Breast epithelium (tissue), 4 donors: Measurements from ENCODE around the gene U2AF1L4. TPM values are rescaled to one million over a fixed set of nuclear protein-coding genes. Genes with fewer than 3 reads are reported as not detected.
A peak's percentile ranks its signal among the peaks of the same experiment; 100 is the strongest.

Experiments
- DNase-seq, 2 donors: peaks; one replicate each; pipeline ENCODE4 v3.0.0-alpha.2; 2019; ENCODE audit warnings: low spot score in 2 of 2
- H3K27ac ChIP-seq, 2 donors: fragments of 200-600 bp; sonication (generic) in 1 of 2; one replicate each; pipeline ENCODE4 v1.5.1; 2016 to 2019; ENCODE audit warnings: mild to moderate bottlenecking in 1 of 2
- H3K27me3 ChIP-seq, 2 donors: fragments of 200-600 bp; sonication (generic) in 1 of 2; one replicate each; pipeline versions ENCODE4 v1.5.1 to v1.6.0; 2017 to 2019; ENCODE audit warnings: control low read depth in 1 of 2, mild to moderate bottlenecking in 1 of 2
- H3K36me3 ChIP-seq: fragments of 200-600 bp; one replicate; pipeline ENCODE4 v1.5.1; 2019
- H3K4me1 ChIP-seq, 2 donors: fragments of 200-600 bp; sonication (generic); one replicate each; pipeline ENCODE4 v1.5.1; 2016 to 2019; ENCODE audit warnings: control low read depth in 1 of 2
- H3K4me3 ChIP-seq, 3 donors: fragments of 200-600 bp; sonication (generic); 1 replicate in 2 of 3; 2 replicates in 1 of 3; pipeline ENCODE4 v1.5.1; 2016 to 2019; ENCODE audit warnings: mild to moderate bottlenecking in 3 of 3, moderate library complexity in 2 of 3
- H3K9me3 ChIP-seq, 2 donors: fragments of 200-600 bp; sonication (generic) in 1 of 2; one replicate each; pipeline ENCODE4 v1.5.1; 2016 to 2019; ENCODE audit warnings: control low read depth in 1 of 2
- CTCF ChIP-seq, 3 donors: fragments of 450-650 bp; IDR thresholded peaks; one replicate each; pipeline ENCODE4 v1.5.1; 2016 to 2017; ENCODE audit warnings: antibody characterized with exemption in 3 of 3, mild to moderate bottlenecking in 3 of 3, moderate library complexity in 3 of 3
- POLR2A ChIP-seq: fragments of 450-650 bp; IDR thresholded peaks from one replicate; pipeline ENCODE4 v1.6.1; 2016; ENCODE audit warnings: antibody characterized with exemption, mild to moderate bottlenecking, moderate library complexity
- POLR2AphosphoS5 ChIP-seq, 3 donors: sonication (generic); formaldehyde crosslinking; IDR thresholded peaks; one replicate each; pipeline ENCODE4 v1.6.1; 2017; ENCODE audit warnings: antibody characterized with exemption in 3 of 3
- intact Hi-C: fragments of 100-400 bp; cut with DNase I; formaldehyde crosslinking; loops from one replicate; pipeline ENCODE4 v1.15.1; 2023; ENCODE audit warnings: low total_unique reads
- total RNA-seq, 3 donors: library from RNA; depleted of rRNA; stranded (reverse); fragments of >200 nt; gene quantifications; one replicate each; pipeline ENCODE4 v1.1.0, GENCODE V29; 2016

U2AF1L4 gene
- total RNA-seq, 3 donors from 2014 or later, result 15.7 to 37.5 (median 19.5) TPM

- TF ChIP-seq POLR2AphosphoS5 (IDR thresholded peaks at IDR 0.05) (peak in 2 of 3 donors; percentile 53 to 55), CTCF (IDR thresholded peaks at IDR 0.05) (no peak), POLR2A (peak; percentile 35)
- Histone ChIP-seq H3K9me3 (no peaks in the 10 kb centered on the region), H3K27me3 (no peaks in the 10 kb centered on the region), H3K36me3 (peaks cover 4% of the 10 kb centered on the region), H3K4me1 (peaks cover 0 to 8% of the 10 kb centered on the region in 2 donors), H3K27ac (peak within 1 kb of the TSS; percentile 98), H3K4me3 (peak within 1 kb of the TSS; percentile 76 to 92 (median 79))
- intact Hi-C loops, result no loop called here
- DNase-seq, result no peak
Measured at GRCh38 chr19:35756377-35757230, 11.4 kb upstream of the U2AF1L4 start, which contains the start of gene HSPB6. HSPB6 (minus strand) TSS chr19:35757029; CDS start chr19:35757008, 21 bp downstream.

GRCh38 chr19:35755550-35756376 lies 10.5 kb upstream of the U2AF1L4 start:
- Histone ChIP-seq H3K27ac (peak overlapping the region; percentile 98), H3K27me3 (no peaks in the 10 kb centered on the region), H3K4me1 (peaks cover 0 to 8% of the 10 kb centered on the region in 2 donors), H3K9me3 (no peaks in the 10 kb centered on the region), H3K4me3 (peak overlapping the region; percentile 76 to 92 (median 79)), H3K36me3 (peaks cover 4% of the 10 kb centered on the region)
- DNase-seq, result peak; percentile 60 to 80
- intact Hi-C loops, result no loop called here
- no peak for TF ChIP-seq CTCF (IDR thresholded peaks at IDR 0.05)
- no peak for TF ChIP-seq POLR2A
- peak; percentile 14 to 55 (median 44) for TF ChIP-seq POLR2AphosphoS5 (IDR thresholded peaks at IDR 0.05)

- intact Hi-C loops, result no loop called here
- H3K9me3 ChIP-seq, result no peaks in the 10 kb centered on the region
- TF ChIP-seq POLR2A (no peak), CTCF (IDR thresholded peaks at IDR 0.05) (no peak), POLR2AphosphoS5 (IDR thresholded peaks at IDR 0.05) (no peak)
- peak overlapping the region; percentile 76 to 92 (median 79) for H3K4me3 ChIP-seq
- no peak for DNase-seq
- peaks cover 2 to 8% of the 10 kb centered on the region in 2 donors for H3K4me1 ChIP-seq
- no peaks in the 10 kb centered on the region for H3K27me3 ChIP-seq
- peaks cover 4% of the 10 kb centered on the region for H3K36me3 ChIP-seq
- H3K27ac ChIP-seq, result peak overlapping the region; percentile 98
Measured at GRCh38 chr19:35755131-35755549, 9.9 kb upstream of the U2AF1L4 start.

GRCh38 chr19:35754370-35755130 lies 9.3 kb upstream of the U2AF1L4 start:
- Histone ChIP-seq H3K4me3 (peak overlapping the region in 2 of 3 donors; percentile 79 to 92), H3K27ac (peak overlapping the region; percentile 98), H3K9me3 (no peaks in the 10 kb centered on the region), H3K36me3 (peaks cover 4% of the 10 kb centered on the region), H3K27me3 (no peaks in the 10 kb centered on the region), H3K4me1 (peaks cover 2 to 8% of the 10 kb centered on the region in 2 donors)
- intact Hi-C loops, result no loop called here
- TF ChIP-seq POLR2AphosphoS5 (IDR thresholded peaks at IDR 0.05) (no peak), CTCF (IDR thresholded peaks at IDR 0.05) (no peak), POLR2A (no peak)
- DNase-seq, result no peak
